PFSK-1 (cell line): ENCODE results near the gene PTN.

Experiments used
- SIN3A ChIP-seq: IDR thresholded peaks from 2 replicates; pipeline ENCODE4 v1.6.1; 2012; ENCODE audit warnings: mild to moderate bottlenecking, low read length, moderate library complexity, borderline replicate concordance; ENCODE audit not compliant: insufficient read depth
- TAF1 ChIP-seq: IDR thresholded peaks from 2 replicates; pipeline ENCODE4 v1.6.1; 2012; ENCODE audit warnings: low read length, control low read depth, borderline replicate concordance; ENCODE audit not compliant: insufficient read depth

DNA sequence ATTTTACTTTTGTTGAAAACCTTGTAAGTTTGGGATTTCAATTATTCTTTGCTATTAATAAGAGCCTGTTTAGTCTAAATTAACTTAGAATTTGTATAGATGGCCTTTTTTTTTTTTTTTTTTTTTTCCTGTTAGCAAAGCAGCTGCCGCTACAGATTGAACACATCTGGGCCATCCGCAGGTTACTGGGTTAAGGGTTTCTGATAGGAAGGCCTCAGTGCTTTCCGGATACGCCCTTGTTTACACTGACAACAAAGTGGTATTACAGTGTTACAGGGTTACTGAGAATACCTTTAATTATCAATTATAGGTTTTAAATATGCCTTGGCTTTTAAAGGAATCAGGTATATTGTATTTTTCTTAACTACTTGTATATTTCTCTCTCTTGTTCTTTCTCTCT is 76.8 kb downstream of the PTN start:
- no peak for TF ChIP-seq SIN3A
- no peak for TF ChIP-seq TAF1
